H1 (cell line): Measurements from ENCODE around the gene METTL18. TPM values are rescaled to one million over a fixed set of nuclear protein-coding genes. Genes with fewer than 3 reads are reported as not detected.

Experiments
- CTCF ChIA-PET: fragments of 300-600 bp; sonication (Branson Sonifier 250); formaldehyde crosslinking; loops from one replicate; lab custom pipeline; 2021; ENCODE audit not compliant: partially characterized antibody; lab: Charles Lee
- POLR2A ChIA-PET: fragments of 300-600 bp; sonication (Branson Sonifier 250); formaldehyde crosslinking; loops from one replicate; lab custom pipeline; 2021; ENCODE audit warnings: inconsistent platforms; ENCODE audit not compliant: partially characterized antibody; lab: Charles Lee
- DNase-seq, 2 experiments: peaks; one replicate each; pipeline versions ENCODE4 v3.0.0 to v3.0.0-alpha.2; 2010 to 2022; ENCODE audit warnings: low spot score in 2 of 2, low read depth in 1 of 2, mixed read lengths in 1 of 2
- FAIRE-seq: peaks from 2 replicates; lab custom pipeline; 2011; peaks lifted over from hg19 to GRCh38; lab: Jason Lieb, UNC
- H2AFZ ChIP-seq: 2 replicates; pipeline ENCODE4 v1.8.1; 2012; ENCODE audit warnings: low read length, inconsistent platforms
- H2AK5ac ChIP-seq: 2 replicates; pipeline ENCODE4 v1.6.1; 2013; ENCODE audit warnings: low read depth, low read length
- H2BK120ac ChIP-seq: replicated peaks from 2 replicates; pipeline ENCODE3; 2013; ENCODE audit warnings: low read depth, low read length, inconsistent platforms
- H2BK12ac ChIP-seq: 2 replicates; pipeline ENCODE4 v1.6.1; 2013; ENCODE audit warnings: low read depth, low read length
- H2BK15ac ChIP-seq: 2 replicates; pipeline ENCODE4 v1.6.1; 2013; ENCODE audit warnings: low read length
- H2BK20ac ChIP-seq: 2 replicates; pipeline ENCODE4 v1.6.1; 2013; ENCODE audit warnings: low read length
- H2BK5ac ChIP-seq: 2 replicates; pipeline ENCODE4 v1.6.1; 2013; ENCODE audit warnings: low read depth, low read length
- H3K14ac ChIP-seq: 2 replicates; pipeline ENCODE4 v1.6.1; 2013; ENCODE audit warnings: inconsistent platforms; ENCODE audit not compliant: insufficient read length
- H3K18ac ChIP-seq: 2 replicates; pipeline ENCODE4 v1.6.1; 2013; ENCODE audit warnings: low read length; ENCODE audit errors: extremely low read depth
- H3K23ac ChIP-seq: 2 replicates; pipeline ENCODE4 v1.6.1; 2013; ENCODE audit warnings: inconsistent platforms; ENCODE audit not compliant: insufficient read length
- H3K23me2 ChIP-seq: 2 replicates; pipeline ENCODE4 v1.6.1; 2013; ENCODE audit warnings: low read depth, low read length
- H3K27ac ChIP-seq: 2 replicates; pipeline ENCODE4 v1.6.1; 2011; ENCODE audit warnings: low read depth, low read length, inconsistent platforms
- H3K27me3 ChIP-seq, 4 experiments: replicated peaks in 1 of 4; 1 replicate in 1 of 4; 2 replicates in 3 of 4; pipeline versions ENCODE4 v1.6.1 to v1.8.1; 2011 to 2013; ENCODE audit warnings: low read length in 3 of 4, mild to moderate bottlenecking in 3 of 4, inconsistent platforms in 2 of 4, mixed read lengths in 2 of 4, moderate library complexity in 1 of 4; ENCODE audit not compliant: control insufficient read depth in 3 of 4, insufficient read depth in 3 of 4; ENCODE audit errors: extremely low read depth in 1 of 4
- H3K36me3 ChIP-seq, 4 experiments: 2 replicates each; pipeline versions ENCODE4 v1.6.1 to v1.8.1; 2011 to 2013; ENCODE audit warnings: mild to moderate bottlenecking in 4 of 4, low read length in 3 of 4, moderate library complexity in 2 of 4, control low read depth in 1 of 4, inconsistent platforms in 1 of 4; ENCODE audit not compliant: insufficient read depth in 4 of 4, control insufficient read depth in 2 of 4
- H3K4ac ChIP-seq: replicated peaks from 2 replicates; pipeline ENCODE3; 2013; ENCODE audit warnings: low read length, low read depth, mixed read lengths, inconsistent platforms; ENCODE audit not compliant: insufficient read length
- H3K4me1 ChIP-seq, 4 experiments: replicated peaks in 1 of 4; 1 replicate in 1 of 4; 2 replicates in 3 of 4; pipeline versions ENCODE4 v1.6.1 to v1.8.1; 2011 to 2013; ENCODE audit warnings: low read length in 3 of 4, inconsistent platforms in 2 of 4, mixed read lengths in 1 of 4; ENCODE audit not compliant: insufficient read depth in 4 of 4, control insufficient read depth in 3 of 4
- H3K4me2 ChIP-seq, 2 experiments: 2 replicates each; pipeline versions ENCODE4 v1.6.1 to v1.8.1; 2011 to 2013; ENCODE audit warnings: low read depth in 2 of 2, low read length in 2 of 2, control low read depth in 1 of 2, inconsistent platforms in 1 of 2, mild to moderate bottlenecking in 1 of 2; ENCODE audit not compliant: insufficient read depth in 1 of 2
- H3K4me3 ChIP-seq, 4 experiments: fragments of 200-600, 300-600 bp in 1 of 4; sonication (generic), shearing (Covaris generic), sonication (Bioruptor Twin) in 1 of 4; 2 replicates each; pipeline versions ENCODE4 v1.5.1 to v1.8.1; 2011 to 2016; ENCODE audit warnings: low read length in 4 of 4, low read depth in 3 of 4, control low read depth in 2 of 4, inconsistent platforms in 2 of 4, mild to moderate bottlenecking in 2 of 4, mixed read lengths in 1 of 4, moderate library complexity in 1 of 4; ENCODE audit not compliant: insufficient read depth in 2 of 4; ENCODE audit errors: extremely low read depth in 1 of 4
- H3K56ac ChIP-seq: replicated peaks from 2 replicates; pipeline ENCODE3; 2013; ENCODE audit warnings: low read depth, mild to moderate bottlenecking, mixed read lengths, low read length, inconsistent platforms; ENCODE audit not compliant: insufficient read length
- H3K79me1 ChIP-seq: 2 replicates; pipeline ENCODE4 v1.6.1; 2013; ENCODE audit warnings: low read depth, low read length, control low read depth
- H3K79me2 ChIP-seq, 2 experiments: 2 replicates each; pipeline versions ENCODE4 v1.6.1 to v1.8.1; 2012 to 2013; ENCODE audit warnings: low read length in 2 of 2, mild to moderate bottlenecking in 2 of 2, inconsistent platforms in 1 of 2; ENCODE audit not compliant: insufficient read depth in 2 of 2, control insufficient read depth in 1 of 2
- H3K9ac ChIP-seq, 4 experiments: replicated peaks in 1 of 4; 1 replicate in 1 of 4; 2 replicates in 3 of 4; pipeline versions ENCODE4 v1.6.1 to v1.8.1; 2011 to 2013; ENCODE audit warnings: low read depth in 3 of 4, low read length in 3 of 4, control low read depth in 2 of 4, mild to moderate bottlenecking in 2 of 4, moderate library complexity in 2 of 4, inconsistent platforms in 1 of 4; ENCODE audit errors: extremely low read depth in 1 of 4
- H3K9me3 ChIP-seq, 2 experiments: 2 replicates each; pipeline versions ENCODE4 v1.6.1 to v1.8.1; 2012 to 2013; ENCODE audit warnings: mild to moderate bottlenecking in 2 of 2, moderate library complexity in 2 of 2, control low read depth in 1 of 2, inconsistent platforms in 1 of 2, low read depth in 1 of 2, low read length in 1 of 2, mixed read lengths in 1 of 2; ENCODE audit not compliant: insufficient read depth in 2 of 2
- H4K20me1 ChIP-seq, 2 experiments: replicated peaks in 1 of 2; 2 replicates each; pipeline versions ENCODE3 to v1.8.1; 2011 to 2013; ENCODE audit warnings: inconsistent platforms in 2 of 2, low read length in 2 of 2, mild to moderate bottlenecking in 1 of 2; ENCODE audit not compliant: insufficient read depth in 2 of 2, control insufficient read depth in 1 of 2
- H4K5ac ChIP-seq: 2 replicates; pipeline ENCODE4 v1.6.1; 2013; ENCODE audit warnings: low read length, low read depth, mixed read lengths, inconsistent platforms; ENCODE audit not compliant: insufficient read length
- H4K8ac ChIP-seq: 2 replicates; pipeline ENCODE4 v1.8.0; 2013; ENCODE audit warnings: mild to moderate bottlenecking, moderate library complexity, low read length, inconsistent platforms; ENCODE audit not compliant: insufficient read depth; ENCODE audit errors: extremely low read depth
- H4K91ac ChIP-seq: replicated peaks from 2 replicates; pipeline ENCODE3; 2013; ENCODE audit warnings: low read length, mixed read lengths, inconsistent platforms; ENCODE audit not compliant: insufficient read length
- ATF2 ChIP-seq: IDR thresholded peaks from 2 replicates; pipeline ENCODE4 v1.6.1; 2012; ENCODE audit warnings: low read length, inconsistent platforms
- BRCA1 ChIP-seq: IDR thresholded peaks from 2 replicates; pipeline ENCODE4 v1.6.1; 2012; ENCODE audit warnings: low read depth, low read length, improper control_type of control experiment
- CREB1 ChIP-seq: IDR thresholded peaks from 2 replicates; pipeline ENCODE4 v1.6.1; 2012; ENCODE audit warnings: inconsistent platforms
- CTCF ChIP-seq, 3 experiments: IDR thresholded peaks; 1 replicate in 2 of 3; 2 replicates in 1 of 3; pipeline versions ENCODE4 v1.5.1 to v1.6.1; 2011; ENCODE audit warnings: low read length in 3 of 3, mild to moderate bottlenecking in 3 of 3, inconsistent platforms in 2 of 3, low read depth in 1 of 3, moderate library complexity in 1 of 3; ENCODE audit not compliant: insufficient read depth in 1 of 3; ENCODE audit errors: control extremely low read depth in 1 of 3
- EGR1 ChIP-seq: IDR thresholded peaks from 2 replicates; pipeline ENCODE4 v1.6.1; 2011; ENCODE audit warnings: low read depth, low read length, borderline replicate concordance
- JUN ChIP-seq: IDR thresholded peaks from 2 replicates; pipeline ENCODE4 v1.6.1; 2011; ENCODE audit warnings: low read depth, mild to moderate bottlenecking, improper control_type of control experiment, low read length
- POLR2A ChIP-seq, 2 experiments: IDR thresholded peaks; 1 replicate in 1 of 2; 2 replicates in 1 of 2; pipeline ENCODE4 v1.6.1; 2011; ENCODE audit warnings: low read depth in 2 of 2, low read length in 2 of 2, mild to moderate bottlenecking in 2 of 2; ENCODE audit errors: control extremely low read depth in 1 of 2
- RNF2 ChIP-seq: fragments of 200-900, 300-1000 bp; sonication (generic); IDR thresholded peaks from 2 replicates; pipeline ENCODE4 v1.7.1; 2016; ENCODE audit warnings: borderline replicate concordance, low read depth, mild to moderate bottlenecking, antibody characterized with exemption, low read length; ENCODE audit not compliant: poor library complexity, severe bottlenecking; ENCODE audit errors: missing control alignments
- RXRA ChIP-seq: IDR thresholded peaks from 2 replicates; pipeline ENCODE4 v1.6.1; 2011; ENCODE audit warnings: low read depth, mild to moderate bottlenecking, low read length, moderate library complexity; ENCODE audit not compliant: insufficient read depth
- SIRT6 ChIP-seq: IDR thresholded peaks from one replicate; pipeline ENCODE4 v1.7.1; 2012; ENCODE audit warnings: low read length, inconsistent platforms
- TAF7 ChIP-seq: optimal IDR thresholded peaks from 2 replicates; pipeline ENCODE3; 2011; ENCODE audit warnings: low read depth, mild to moderate bottlenecking, inconsistent platforms, low read length, moderate library complexity, borderline replicate concordance
- WGBS, 2 experiments: shearing (Covaris generic) in 1 of 2; methylation state at CpG; one replicate each; pipeline versions ENCODE4 v1.1.6 to v1.1.7; 2013 to 2015; ENCODE audit warnings: low lambda C conversion rate in 2 of 2, mixed read lengths in 2 of 2, inconsistent platforms in 1 of 2, low coverage in 1 of 2, missing lambda C conversion rate in 1 of 2; ENCODE audit not compliant: insufficient replicate concordance in 2 of 2, insufficient coverage in 1 of 2, insufficient read length in 1 of 2; ENCODE audit errors: extremely low coverage in 1 of 2, missing lambda C conversion rate in 1 of 2; 5-methylcytosine and 5-hydroxymethylcytosine counted together
- polyA plus RNA-seq, 7 experiments: library from polyadenylated mRNA; depleted of rRNA in 3 of 7; stranded (reverse) in 5 of 7; unstranded in 2 of 7; fragments of >200 nt in 5 of 7; fragments of 200-250 nt in 2 of 7; gene quantifications; 1 replicate in 5 of 7; 2 replicates in 1 of 7; 4 replicates in 1 of 7; pipeline versions ENCODE4 v1.2.1 to v1.2.3, GENCODE V29; 2011 to 2013; ENCODE audit warnings: missing spikeins in 2 of 7, mixed read lengths in 2 of 7
- total RNA-seq: library from RNA; stranded (reverse); fragmentation: NEBNext Ultra II Directional; extraction: Animal tissue kit (Norgen Biotek cat#: 25700); gene quantifications from 2 replicates; pipeline ENCODE4 v1.2.1, GENCODE V29; 2021

Gene METTL18
- total and polyA plus RNA-seq, 2 of the 8 experiments (the other 6 are each of a cell fraction or from before 2014, with no cell fraction given), result 1.4 to 7.6 TPM

GRCh38 chr1:169835647-169836046 is 40.9 kb upstream of the METTL18 start:
- no peaks in the 10 kb centered on the region for H3K23me2 ChIP-seq
- WGBS, 2 experiments, result 89% methylated on average over 1 of the region's 1 CpG; no CpG with 5 or more reads in 1 of the 2 experiments
- POLR2A ChIA-PET, result no interaction called here
- TF ChIP-seq RXRA, result no peak
- TF ChIP-seq BRCA1, result no peak
- no peak for TF ChIP-seq JUN
- no peak for TF ChIP-seq ATF2
- TF ChIP-seq CTCF (IDR thresholded peaks at IDR 0.05; ENCODE audit: control extremely low read depth in 1 of 3, insufficient read depth in 1 of 3, low read depth in 1 of 3, low read length in 3 of 3), result no peak
- TF ChIP-seq CREB1, result no peak
- no peak for TF ChIP-seq RNF2
- TF ChIP-seq SIRT6, result no peak
- no peak for TF ChIP-seq EGR1
- TF ChIP-seq TAF7, result no peak
- no peak for TF ChIP-seq POLR2A (IDR thresholded peaks at IDR 0.05; ENCODE audit: control extremely low read depth in 1 of 2, low read depth in 2 of 2, low read length in 2 of 2)

More at GRCh38 chr1:169835647-169836046, 40.9 kb upstream of the METTL18 start:
- Histone ChIP-seq H3K27me3 (no peaks in the 10 kb centered on the region), H3K23ac (no peak overlapping the region), H3K9ac (no peak overlapping the region), H4K8ac (no peak overlapping the region), H4K5ac (no peak overlapping the region), H3K56ac (no peak overlapping the region), H2AK5ac (no peak overlapping the region), H2BK15ac (no peak overlapping the region), H4K91ac (no peak overlapping the region), H3K4me1 (no peaks in the 10 kb centered on the region), H2BK120ac (no peak overlapping the region), H3K4ac (no peak overlapping the region), H2BK12ac (no peak overlapping the region), H3K4me3 (no peak overlapping the region), H2BK5ac (no peak overlapping the region), H3K79me1 (no peaks in the 10 kb centered on the region), H3K18ac (no peak overlapping the region), H3K14ac (no peak overlapping the region), H3K27ac (no peak overlapping the region), H3K79me2 (no peaks in the 10 kb centered on the region; a peak in 1 of 4 replicates), H2BK20ac (no peak overlapping the region), H3K4me2 (no peak overlapping the region), H2AFZ (no peak overlapping the region), H4K20me1 (no peaks in the 10 kb centered on the region), H3K36me3 (peaks cover 4 to 74% (median 30%) of the 10 kb centered on the region in 4 experiments; a peak in 7 of 8 replicates), H3K9me3 (no peaks in the 10 kb centered on the region)
- CTCF ChIA-PET, result no interaction called here
- no peak for FAIRE-seq
- no peak for DNase-seq
